Retinal pigment epithelial cell (primary cell): Measurements from ENCODE around the gene PRKX.
"Not testable (repeated sequence)": the region's sequence is repeated elsewhere in the genome, so short reads cannot be mapped to it uniquely, and the experiment has no call there.

Experiments
- DNase-seq: peaks from one replicate; pipeline ENCODE4 v3.0.0-alpha.2; 2010; ENCODE audit warnings: low read depth
- H3K4me3 ChIP-seq: 2 replicates; pipeline ENCODE4 v1.5.1; 2011; ENCODE audit warnings: mild to moderate bottlenecking, low read length, control low read depth, moderate library complexity
- TF ChIP-seq, protein P1 (sequence below): conservative IDR thresholded peaks from 2 replicates; pipeline ENCODE4 v1.5.1; 2011; ENCODE audit warnings: low read depth, low read length, control low read depth, inconsistent platforms

Gene PRKX

DNA sequence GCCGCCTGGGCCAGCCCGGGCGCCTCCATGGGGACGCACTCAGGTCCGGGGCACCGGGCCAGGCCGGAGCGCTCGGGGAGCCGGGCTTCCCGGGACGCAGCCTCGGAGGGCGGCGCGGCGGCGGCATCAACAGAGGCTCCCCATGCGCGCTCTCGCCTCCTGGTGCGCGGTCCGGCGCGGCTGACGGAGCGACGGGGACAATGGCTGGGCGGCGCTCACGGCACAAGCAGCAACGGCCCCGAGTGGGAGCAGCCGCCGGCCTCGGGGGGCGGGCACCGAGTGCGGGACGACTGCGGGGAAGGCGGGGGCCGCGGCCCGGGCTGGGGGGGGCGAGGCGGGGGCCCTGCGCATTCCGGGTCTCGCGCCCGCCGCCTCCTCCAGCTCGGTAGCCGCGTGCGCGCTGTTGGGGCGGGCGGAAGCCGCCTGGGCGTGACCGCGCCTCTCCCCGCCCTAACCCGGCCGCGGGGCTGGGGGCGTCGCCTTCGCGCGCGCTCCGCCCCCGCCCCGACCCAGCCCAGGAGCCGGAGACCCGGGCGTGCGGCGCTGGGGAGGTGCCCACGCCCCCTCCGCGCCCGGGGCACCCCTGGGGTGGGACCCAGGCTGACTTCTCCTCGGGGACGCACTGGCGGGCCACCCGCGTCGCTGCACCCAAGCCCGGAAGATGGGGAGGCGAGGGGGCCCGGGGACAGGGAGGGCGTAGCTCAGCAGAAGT lies at the start of gene PRKX:
PRKX (minus strand) TSS at position 425 of the 712 bp plus-strand sequence; CDS start at position 29, 396 bp downstream.
- no peak for DNase-seq
- TF ChIP-seq, protein P1, sequence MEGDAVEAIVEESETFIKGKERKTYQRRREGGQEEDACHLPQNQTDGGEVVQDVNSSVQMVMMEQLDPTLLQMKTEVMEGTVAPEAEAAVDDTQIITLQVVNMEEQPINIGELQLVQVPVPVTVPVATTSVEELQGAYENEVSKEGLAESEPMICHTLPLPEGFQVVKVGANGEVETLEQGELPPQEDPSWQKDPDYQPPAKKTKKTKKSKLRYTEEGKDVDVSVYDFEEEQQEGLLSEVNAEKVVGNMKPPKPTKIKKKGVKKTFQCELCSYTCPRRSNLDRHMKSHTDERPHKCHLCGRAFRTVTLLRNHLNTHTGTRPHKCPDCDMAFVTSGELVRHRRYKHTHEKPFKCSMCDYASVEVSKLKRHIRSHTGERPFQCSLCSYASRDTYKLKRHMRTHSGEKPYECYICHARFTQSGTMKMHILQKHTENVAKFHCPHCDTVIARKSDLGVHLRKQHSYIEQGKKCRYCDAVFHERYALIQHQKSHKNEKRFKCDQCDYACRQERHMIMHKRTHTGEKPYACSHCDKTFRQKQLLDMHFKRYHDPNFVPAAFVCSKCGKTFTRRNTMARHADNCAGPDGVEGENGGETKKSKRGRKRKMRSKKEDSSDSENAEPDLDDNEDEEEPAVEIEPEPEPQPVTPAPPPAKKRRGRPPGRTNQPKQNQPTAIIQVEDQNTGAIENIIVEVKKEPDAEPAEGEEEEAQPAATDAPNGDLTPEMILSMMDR, result no peak
- peak within 1 kb of the TSS; percentile 67 for H3K4me3 ChIP-seq

DNA sequence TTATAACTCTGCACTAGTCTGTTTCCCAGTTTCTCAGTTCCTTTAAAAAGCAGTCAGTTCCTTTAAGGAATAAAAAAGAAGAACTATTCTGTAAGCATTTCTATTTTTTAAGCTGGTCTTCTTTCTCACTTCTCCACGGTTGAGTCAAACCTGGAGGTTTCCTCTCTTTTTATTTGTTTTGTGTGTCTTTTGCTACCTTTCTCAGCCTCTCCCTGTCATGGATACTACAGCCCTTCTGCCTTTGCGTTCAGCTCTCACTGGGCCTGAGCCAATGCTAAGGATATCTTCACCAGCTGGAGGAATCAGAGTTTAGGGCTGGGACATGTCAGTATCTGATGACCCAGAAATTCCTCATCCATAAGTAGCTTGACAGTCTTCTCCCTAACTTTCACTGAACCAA lies 49.7 kb upstream of the PRKX start:
- no peak for DNase-seq
- no peak overlapping the region for H3K4me3 ChIP-seq
- TF ChIP-seq, protein P1, result no peak

DNA sequence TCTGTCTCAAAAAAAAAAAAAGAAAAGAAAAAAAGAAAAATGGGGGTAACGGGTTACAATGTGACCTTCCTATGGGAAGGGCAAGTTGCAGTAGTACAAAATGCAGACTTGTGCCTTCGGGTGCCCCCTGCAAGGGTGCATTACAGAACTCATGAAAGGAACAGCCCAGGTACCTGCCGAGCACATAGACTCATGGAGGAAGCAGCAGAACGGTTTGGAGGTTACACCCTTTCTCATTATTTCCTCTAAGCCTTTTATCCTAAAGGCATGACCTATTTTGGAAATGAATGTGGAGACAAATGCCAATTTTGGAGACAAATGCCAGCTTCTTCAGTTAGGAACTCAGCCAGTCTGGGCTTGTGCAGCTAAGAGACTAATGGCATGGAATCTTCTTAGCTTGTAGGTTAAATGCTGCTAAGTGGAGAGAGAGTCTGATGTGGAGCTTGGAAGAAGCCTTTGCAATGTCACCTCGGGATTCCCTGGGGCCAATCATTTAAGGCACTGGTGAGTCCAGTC lies 44.1 kb upstream of the PRKX start:
- no peak for DNase-seq
- TF ChIP-seq, protein P1, result no peak
- H3K4me3 ChIP-seq, result no peak overlapping the region

DNA sequence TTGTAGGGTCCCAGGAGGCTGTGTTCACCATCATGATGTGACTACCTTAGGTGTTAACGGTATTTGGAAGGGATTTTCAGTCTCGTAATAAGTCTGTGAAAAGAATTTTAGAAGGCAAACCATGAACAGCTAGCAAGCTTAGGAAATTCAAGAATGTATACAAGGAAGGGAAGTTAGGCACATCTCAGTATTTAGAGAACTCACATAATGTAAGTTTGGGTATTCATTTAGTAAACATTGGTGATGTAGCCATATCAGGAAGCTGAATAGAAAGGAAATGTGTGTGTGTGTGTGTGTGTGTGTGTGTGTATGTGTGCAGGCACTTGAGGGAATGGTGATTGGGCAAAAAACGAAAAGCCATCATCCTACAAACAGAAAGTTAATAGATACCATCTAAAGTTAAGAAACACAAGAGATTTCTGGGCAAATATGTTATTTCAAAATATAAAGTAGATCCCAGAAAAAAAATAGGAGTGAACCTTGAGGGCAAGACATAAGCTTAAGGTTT lies 34.7 kb upstream of the PRKX start:
- DNase-seq, result no peak
- H3K4me3 ChIP-seq, result no peak overlapping the region
- TF ChIP-seq, protein P1, result no peak

DNA sequence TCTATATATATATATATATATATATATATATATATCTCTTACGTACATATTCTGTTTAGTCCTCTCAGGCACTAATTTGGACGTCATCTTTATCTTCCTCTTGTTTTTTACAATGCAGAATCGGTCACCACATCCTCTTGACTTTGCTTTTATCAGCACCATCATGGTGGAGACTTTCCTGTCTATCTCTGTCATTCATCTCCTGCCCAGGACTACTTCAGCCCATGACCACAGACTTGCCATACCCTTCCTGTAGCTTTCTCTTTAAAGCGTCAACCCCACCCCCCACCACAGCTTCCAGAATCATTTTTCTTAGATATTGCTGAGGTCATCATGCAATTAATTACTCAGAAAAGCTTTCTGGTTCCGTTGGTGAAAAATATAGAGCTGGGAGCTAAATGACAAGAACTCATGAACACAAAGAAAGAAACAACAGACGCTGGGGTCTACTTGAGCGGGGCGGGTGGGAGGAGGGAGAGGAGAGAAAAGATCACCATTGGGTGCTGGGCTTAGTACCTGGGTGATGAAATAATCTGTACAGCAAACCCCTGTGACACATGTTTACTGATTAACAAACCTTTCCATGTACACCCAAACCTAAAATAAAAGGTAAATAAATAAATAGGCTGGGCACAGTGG lies 30.5 kb upstream of the PRKX start:
- TF ChIP-seq, protein P1, result no peak

DNA sequence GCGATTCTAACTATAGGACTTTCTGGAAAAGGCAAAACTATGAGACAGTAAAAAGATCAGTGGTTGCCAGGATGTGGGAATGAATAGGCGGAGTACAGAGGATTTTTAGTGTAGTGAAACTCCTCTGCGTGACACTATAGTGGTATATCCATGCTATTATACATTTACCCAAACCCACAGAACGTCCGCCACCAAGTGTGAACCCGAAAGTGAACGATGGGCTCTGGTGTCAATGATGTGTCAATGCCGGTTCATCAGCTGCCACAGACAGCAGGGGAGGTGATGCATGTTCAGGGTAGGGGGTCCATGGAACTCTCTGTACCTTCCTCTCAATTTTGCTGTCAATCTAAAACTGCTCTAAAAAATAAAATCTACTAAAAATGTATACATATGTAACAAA lies 27.5 kb upstream of the PRKX start:
- not testable (repeated sequence) for DNase-seq

More for the DNA sequence above, 30.5 kb upstream of the PRKX start:
- no peak overlapping the region for H3K4me3 ChIP-seq
- DNase-seq, result no peak

DNA sequence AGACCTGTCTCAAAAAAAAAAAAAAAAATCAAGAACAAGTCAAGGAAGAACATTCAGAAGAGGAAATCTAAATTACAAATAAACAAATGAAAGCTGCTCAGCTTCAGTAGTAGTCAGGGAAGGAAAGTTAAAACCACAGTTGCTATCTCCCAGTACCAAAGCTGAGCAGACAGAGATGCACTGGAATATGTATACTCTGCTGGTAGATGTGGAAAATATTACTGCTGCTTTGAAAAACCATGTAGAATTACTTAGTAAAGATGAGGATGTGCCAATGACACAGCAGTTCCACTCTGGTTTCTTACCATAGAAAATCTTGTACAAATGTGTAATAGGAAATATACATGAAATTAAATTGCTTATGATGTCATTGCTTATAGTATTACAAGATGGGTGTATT lies 25.1 kb upstream of the PRKX start:
- no peak for DNase-seq
- H3K4me3 ChIP-seq, result no peak overlapping the region
- TF ChIP-seq, protein P1, result no peak

More for the DNA sequence above, 27.5 kb upstream of the PRKX start:
- not testable (repeated sequence) for H3K4me3 ChIP-seq

DNA sequence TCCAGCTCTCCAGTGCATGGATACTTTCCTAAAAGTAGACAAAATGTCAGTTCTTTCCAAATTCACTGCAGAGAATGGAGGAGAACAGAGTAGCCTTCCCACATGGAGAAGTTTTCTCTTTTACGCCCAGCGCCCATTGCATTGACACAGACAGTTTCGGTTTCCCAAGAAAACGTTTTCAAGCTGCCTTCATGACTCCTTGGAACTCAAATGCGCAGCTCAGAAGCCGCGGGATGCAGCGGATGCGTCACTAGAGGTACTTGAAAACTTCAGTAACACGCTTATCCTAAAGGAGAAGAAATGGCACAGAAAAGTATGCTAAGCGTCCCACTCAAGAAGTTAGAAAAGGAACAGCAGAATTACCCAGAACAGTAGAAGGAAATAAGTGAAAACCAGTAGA lies 23.1 kb upstream of the PRKX start:
- H3K4me3 ChIP-seq, DNase-seq: not testable (repeated sequence)

DNA sequence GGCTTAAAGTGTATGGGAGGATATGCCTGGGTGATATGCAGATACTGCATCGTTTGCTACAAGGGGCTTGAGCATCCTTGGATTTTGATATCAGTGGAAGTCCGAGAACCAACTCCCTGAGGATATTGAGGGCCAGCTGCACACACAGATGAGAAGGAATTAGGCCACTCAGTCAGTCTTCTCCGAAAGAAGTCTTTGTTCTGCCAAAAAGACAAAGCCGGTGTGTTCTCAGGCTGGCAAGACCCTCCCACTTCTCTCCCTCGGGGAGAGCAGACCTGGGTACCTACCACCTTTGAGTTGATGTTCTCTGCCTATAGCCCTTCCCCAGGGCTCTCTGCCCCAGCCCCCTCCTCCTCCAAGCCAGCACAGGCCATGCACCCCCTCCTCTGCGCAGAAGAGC lies 22.4 kb upstream of the PRKX start:
- not testable (repeated sequence) for H3K4me3 ChIP-seq, DNase-seq

DNA sequence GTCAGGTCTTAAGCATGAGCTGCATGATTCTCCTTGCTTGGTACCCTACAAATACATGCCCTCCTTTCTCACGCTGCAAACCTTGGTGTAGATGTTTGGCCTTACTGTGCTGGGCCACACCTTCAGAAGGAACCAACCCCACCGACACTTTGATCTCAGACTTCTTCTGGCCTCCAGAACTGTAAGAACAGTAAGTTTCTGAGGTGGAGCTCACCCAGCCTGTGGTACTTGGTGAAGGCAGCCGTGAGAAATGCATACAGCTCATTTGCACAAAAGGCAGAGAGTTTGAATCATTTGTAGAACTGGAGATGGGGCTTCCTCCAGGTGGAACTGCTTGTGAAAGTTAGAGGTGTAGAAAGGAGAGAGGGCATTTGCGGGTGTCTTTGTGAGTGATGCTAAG lies 21.0 kb upstream of the PRKX start:
- not testable (repeated sequence) for DNase-seq, H3K4me3 ChIP-seq
